ENCODE results near the gene HOXD11. TPM values are rescaled to one million over a fixed set of nuclear protein-coding genes. Genes with fewer than 3 reads are reported as not detected.

The HOXD11 gene
- total RNA-seq, 1 donor, result not detected

GRCh38 chr2:176130957-176131847 is 24.1 kb downstream of the HOXD11 start:
- H3K4me3 ChIP-seq (ENCODE audit: insufficient read depth, low read length), result peak overlapping the region; percentile 78

GRCh38 chr2:176131848-176132158 is 24.7 kb downstream of the HOXD11 start:
- DNase-seq (ENCODE audit: insufficient read length, low spot score, missing footprints), result no peak
- H3K4me3 ChIP-seq (ENCODE audit: insufficient read depth, low read length), result no peak overlapping the region
- peak overlapping the region; percentile 94 for H3K4me2 ChIP-seq (ENCODE audit: insufficient read depth, low read length)
- no peaks in the 10 kb centered on the region for H3K27me3 ChIP-seq (ENCODE audit: insufficient read depth, low read length)
- H3K36me3 ChIP-seq (ENCODE audit: insufficient read depth, low read length), result peaks cover 5% of the 10 kb centered on the region
- H3K9me3 ChIP-seq (ENCODE audit: low read depth, low read length), result no peaks in the 10 kb centered on the region
- H3K79me2 ChIP-seq (ENCODE audit: insufficient read depth, low read length), result peaks cover 8% of the 10 kb centered on the region
- TF ChIP-seq CTCF (IDR thresholded peaks at IDR 0.05; ENCODE audit: extremely low read depth, low read depth, low read length), result no peak
- no peaks in the 10 kb centered on the region for H4K20me1 ChIP-seq (ENCODE audit: insufficient read depth, low read length)
- peaks cover 30% of the 10 kb centered on the region for H3K4me1 ChIP-seq (ENCODE audit: insufficient read depth, low read length)
- no peak overlapping the region for H2AFZ ChIP-seq (ENCODE audit: low read length)
- H3K27ac ChIP-seq (ENCODE audit: low read depth, low read length), result no peak overlapping the region

More at GRCh38 chr2:176130957-176131847, 24.1 kb downstream of the HOXD11 start:
- no peaks in the 10 kb centered on the region for H4K20me1 ChIP-seq (ENCODE audit: insufficient read depth, low read length)
- H3K27me3 ChIP-seq (ENCODE audit: insufficient read depth, low read length), result no peaks in the 10 kb centered on the region
- no peaks in the 10 kb centered on the region for H3K9me3 ChIP-seq (ENCODE audit: low read depth, low read length)
- peaks cover 30% of the 10 kb centered on the region for H3K4me1 ChIP-seq (ENCODE audit: insufficient read depth, low read length)
- H2AFZ ChIP-seq (ENCODE audit: low read length), result peak overlapping the region; percentile 86
- H3K79me2 ChIP-seq (ENCODE audit: insufficient read depth, low read length), result peaks cover 2% of the 10 kb centered on the region
- H3K4me2 ChIP-seq (ENCODE audit: insufficient read depth, low read length), result peak overlapping the region; percentile 94
- TF ChIP-seq CTCF (IDR thresholded peaks at IDR 0.05; ENCODE audit: extremely low read depth, low read depth, low read length), result no peak
- H3K36me3 ChIP-seq (ENCODE audit: insufficient read depth, low read length), result peaks cover 5% of the 10 kb centered on the region
- DNase-seq (ENCODE audit: insufficient read length, low spot score, missing footprints), result peak; percentile 82
- H3K27ac ChIP-seq (ENCODE audit: low read depth, low read length), result peak overlapping the region; percentile 56

- Histone ChIP-seq H3K9me3 (ENCODE audit: low read depth, low read length) (no peaks in the 10 kb centered on the region), H3K27ac (ENCODE audit: low read depth, low read length) (no peak overlapping the region), H3K4me2 (ENCODE audit: insufficient read depth, low read length) (no peak overlapping the region), H3K4me3 (ENCODE audit: insufficient read depth, low read length) (no peak overlapping the region), H3K79me2 (ENCODE audit: insufficient read depth, low read length) (peaks cover 14% of the 10 kb centered on the region), H4K20me1 (ENCODE audit: insufficient read depth, low read length) (no peaks in the 10 kb centered on the region), H2AFZ (ENCODE audit: low read length) (no peak overlapping the region), H3K36me3 (ENCODE audit: insufficient read depth, low read length) (peaks cover 5% of the 10 kb centered on the region), H3K4me1 (ENCODE audit: insufficient read depth, low read length) (peaks cover 35% of the 10 kb centered on the region), H3K27me3 (ENCODE audit: insufficient read depth, low read length) (no peaks in the 10 kb centered on the region)
- DNase-seq (ENCODE audit: insufficient read length, low spot score, missing footprints), result no peak
- no peak for TF ChIP-seq CTCF (IDR thresholded peaks at IDR 0.05; ENCODE audit: extremely low read depth, low read depth, low read length)
Measured at GRCh38 chr2:176132205-176133171, 25.4 kb downstream of the HOXD11 start.
